HCT116 (cell line): Measurements from ENCODE around the gene MLLT3. TPM values are rescaled to one million over a fixed set of nuclear protein-coding genes. Genes with fewer than 3 reads are reported as not detected.

ENCODE experiments used
- ATAC-seq: fragments of 200-7000 bp; cut with Tn5 transposase; 2 replicates; pipeline ENCODE4 v1.9.1; 2020; ENCODE audit warnings: mild to moderate bottlenecking, moderate library complexity
- BruUV-seq: library from RNA; stranded (reverse); fragments of 400-500 nt; replicated peaks from 2 replicates; lab custom pipeline; 2021; lab: Mats Ljungman, UMichigan
- CTCF ChIA-PET: fragments of 300-600 bp; sonication (Branson Sonifier 250); formaldehyde crosslinking; loops from one replicate; lab custom pipeline; 2021; ENCODE audit warnings: antibody characterized with exemption; lab: Charles Lee
- POLR2A ChIA-PET: fragments of 300-600, 350-600 bp; sonication (Branson Sonifier 250); formaldehyde crosslinking; loops from one replicate; lab custom pipeline; 2021; ENCODE audit warnings: antibody characterized with exemption; lab: Charles Lee
- RAD21 ChIA-PET, 2 experiments: fragments of 300-600 bp; sonication (Branson Sonifier 250); formaldehyde crosslinking; loops; one replicate each; lab custom pipeline; 2023; ENCODE audit warnings: low total read pairs in 2 of 2; ENCODE audit not compliant: uncharacterized antibody in 2 of 2, unreplicated experiment in 2 of 2, low non-redundant PET in 1 of 2; lab: Charles Lee
- DNase-seq: peaks from one replicate; pipeline ENCODE4 v3.0.0-alpha.2; 2010; ENCODE audit warnings: low read depth, low spot score
- H2AFZ ChIP-seq: fragments of 200-600 bp; shearing (Covaris generic), sonication (generic); 2 replicates; pipeline ENCODE4 v1.6.1; 2017; ENCODE audit warnings: low read depth, mixed run types, mixed read lengths, antibody characterized with exemption, low read length; ENCODE audit not compliant: poor library complexity, severe bottlenecking
- H3K27ac ChIP-seq: 2 replicates; pipeline ENCODE4 v1.5.1; 2012; ENCODE audit warnings: low read depth, low read length
- H3K27me3 ChIP-seq: fragments of 200-600 bp; sonication (generic); 2 replicates; pipeline ENCODE4 v1.6.1; 2016; ENCODE audit warnings: mixed run types, low read length, mixed read lengths; ENCODE audit not compliant: insufficient read depth
- H3K36me3 ChIP-seq, 2 experiments: fragments of 200-500 bp in 1 of 2; fragments of 200-600 bp in 1 of 2; sonication (Bioruptor generic) in 1 of 2; sonication (generic) in 1 of 2; 2 replicates each; pipeline versions ENCODE4 v1.5.1 to v1.6.1; 2014 to 2016; ENCODE audit warnings: low read length in 2 of 2, inconsistent platforms in 1 of 2, mixed read lengths in 1 of 2, mixed run types in 1 of 2; ENCODE audit not compliant: insufficient read depth in 2 of 2, control insufficient read depth in 1 of 2
- H3K4me1 ChIP-seq, 2 experiments: fragments of 200-600 bp in 1 of 2; sonication (generic) in 1 of 2; 2 replicates each; pipeline versions ENCODE4 v1.5.1 to v1.6.1; 2012 to 2017; ENCODE audit warnings: low read length in 2 of 2, inconsistent platforms in 1 of 2, mild to moderate bottlenecking in 1 of 2, mixed read lengths in 1 of 2, mixed run types in 1 of 2, moderate library complexity in 1 of 2; ENCODE audit not compliant: insufficient read depth in 2 of 2, control insufficient read depth in 1 of 2
- H3K4me2 ChIP-seq: fragments of 200-600 bp; sonication (generic); 2 replicates; pipeline ENCODE4 v1.6.1; 2017; ENCODE audit warnings: mixed run types, low read length, mixed read lengths
- H3K4me3 ChIP-seq, 2 experiments: fragments of 200-600 bp in 1 of 2; sonication (generic) in 1 of 2; replicated peaks in 1 of 2; 2 replicates each; pipeline ENCODE4 v1.5.1; 2011 to 2016; ENCODE audit warnings: low read length in 2 of 2, control low read depth in 1 of 2, low read depth in 1 of 2, mild to moderate bottlenecking in 1 of 2, mixed read lengths in 1 of 2, mixed run types in 1 of 2
- H3K79me2 ChIP-seq: fragments of 200-600 bp; sonication (generic); 2 replicates; pipeline ENCODE4 v1.6.1; 2017; ENCODE audit warnings: mild to moderate bottlenecking, mixed run types, low read length, moderate library complexity, mixed read lengths; ENCODE audit not compliant: insufficient read depth
- H3K9ac ChIP-seq: fragments of 200-600 bp; sonication (generic); 2 replicates; pipeline ENCODE4 v1.6.1; 2016; ENCODE audit warnings: low read length, mixed read lengths
- H3K9me2 ChIP-seq: fragments of 200-600 bp; sonication (generic), shearing (Covaris generic); 2 replicates; pipeline ENCODE4 v1.6.1; 2017; ENCODE audit warnings: mixed run types, mild to moderate bottlenecking, moderate library complexity; ENCODE audit not compliant: insufficient read depth
- H3K9me3 ChIP-seq, 2 experiments: fragments of 200-500 bp in 1 of 2; fragments of 200-600 bp in 1 of 2; sonication (Bioruptor generic) in 1 of 2; sonication (generic) in 1 of 2; 2 replicates each; pipeline ENCODE4 v1.6.1; 2014 to 2017; ENCODE audit warnings: low read length in 2 of 2, mixed read lengths in 2 of 2, inconsistent platforms in 1 of 2, low read depth in 1 of 2, mild to moderate bottlenecking in 1 of 2, mixed run types in 1 of 2, moderate library complexity in 1 of 2; ENCODE audit not compliant: control insufficient read depth in 1 of 2, insufficient read depth in 1 of 2
- H4K20me1 ChIP-seq: fragments of 200-600 bp; sonication (generic), shearing (Covaris generic); 2 replicates; pipeline ENCODE4 v1.6.1; 2017; ENCODE audit warnings: mixed run types, mild to moderate bottlenecking, moderate library complexity; ENCODE audit not compliant: insufficient read depth
- CBX3 ChIP-seq: IDR thresholded peaks from 2 replicates; pipeline ENCODE4 v1.6.1; 2012; ENCODE audit warnings: low read depth
- EGR1 ChIP-seq: IDR thresholded peaks from 2 replicates; pipeline ENCODE4 v1.6.1; 2012; ENCODE audit warnings: low read depth
- ELF1 ChIP-seq: IDR thresholded peaks from 2 replicates; pipeline ENCODE4 v1.6.1; 2012; ENCODE audit warnings: low read depth, borderline replicate concordance
- EZH2 ChIP-seq: fragments of 200-600 bp; sonication (generic); IDR thresholded peaks from 2 replicates; pipeline ENCODE4 v1.6.1; 2017; ENCODE audit warnings: antibody characterized with exemption, mixed run types
- EZH2phosphoT487 ChIP-seq: fragments of 200-600 bp; IDR thresholded peaks from 2 replicates; pipeline ENCODE4 v1.6.1; 2018; ENCODE audit warnings: antibody characterized with exemption, borderline replicate concordance
- FOSL1 ChIP-seq: IDR thresholded peaks from 2 replicates; pipeline ENCODE4 v1.6.1; 2012; ENCODE audit warnings: low read depth
- POLR2A ChIP-seq: IDR thresholded peaks from 2 replicates; pipeline ENCODE4 v1.7.0; 2011; ENCODE audit warnings: borderline replicate concordance; ENCODE audit not compliant: insufficient read depth, insufficient read length; ENCODE audit errors: extremely low read depth
- TCF7L2 ChIP-seq: IDR thresholded peaks from 2 replicates; pipeline ENCODE4 v1.7.0; 2011; ENCODE audit warnings: borderline replicate concordance, inconsistent platforms; ENCODE audit not compliant: insufficient read depth, insufficient read length; ENCODE audit errors: extremely low read depth
- YY1 ChIP-seq: IDR thresholded peaks from 2 replicates; pipeline ENCODE4 v1.6.1; 2011; ENCODE audit warnings: low read length, low read depth, moderate library complexity, mild to moderate bottlenecking; ENCODE audit not compliant: insufficient replicate concordance; ENCODE audit errors: extremely low read depth
- ZNF274 ChIP-seq: fragments of 200-500 bp; sonication (Bioruptor generic); IDR thresholded peaks from 2 replicates; pipeline ENCODE4 v1.6.1; 2014; ENCODE audit warnings: mild to moderate bottlenecking, low read depth, low read length, inconsistent platforms
- intact Hi-C: fragments of 100-400 bp; cut with micrococcal nuclease; formaldehyde crosslinking; loops from 2 replicates; pipeline ENCODE4 v1.10.0; 2022
- total RNA-seq: library from RNA; stranded (reverse); gene quantifications from one replicate; pipeline ENCODE4 v1.2.1, GENCODE V29; 2021; ENCODE audit not compliant: unreplicated experiment
- TF ChIP-seq, protein P1 (sequence below): IDR thresholded peaks from 2 replicates; pipeline ENCODE4 v1.6.1; 2012
- TF ChIP-seq, protein P2 (sequence below): IDR thresholded peaks from 2 replicates; pipeline ENCODE4 v1.6.1; 2011; ENCODE audit warnings: mild to moderate bottlenecking, low read length, moderate library complexity; ENCODE audit not compliant: insufficient replicate concordance; ENCODE audit errors: extremely low read depth

MLLT3 gene
- total RNA-seq, 1 experiment from 2014 or later, result 4.3 TPM

DNA sequence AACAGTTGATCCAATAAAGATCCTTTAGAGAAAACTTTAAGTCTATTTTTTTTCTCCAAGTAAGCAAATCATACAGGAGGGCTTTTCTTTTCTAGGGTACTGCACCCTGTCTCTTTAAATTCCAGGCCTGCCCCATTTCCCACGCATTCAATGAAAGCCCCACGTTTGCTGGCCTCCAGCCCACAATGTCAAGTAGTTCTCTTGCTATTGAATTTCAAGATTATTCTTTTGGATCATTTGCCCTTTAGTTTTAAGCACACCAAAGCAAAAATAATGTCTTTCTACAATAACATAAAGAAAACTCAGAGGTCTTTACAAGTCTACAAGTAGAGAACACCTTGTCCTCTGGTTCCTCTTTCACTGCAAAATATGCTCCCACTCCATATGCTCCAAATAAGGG, 15.6 kb downstream of the MLLT3 start:
- no TSS peak for BruUV-seq
- Histone ChIP-seq H3K27ac (no peak overlapping the region), H4K20me1 (no peaks in the 10 kb centered on the region), H3K9me2 (no peaks in the 10 kb centered on the region), H2AFZ (no peak overlapping the region), H3K27me3 (0 out of 2 replicates have a peak, but pooled peaks cover 12% of the 10 kb centered on the region), H3K4me3 (no peak overlapping the region), H3K4me2 (no peak overlapping the region), H3K36me3 (no peaks in the 10 kb centered on the region), H3K79me2 (no peaks in the 10 kb centered on the region), H3K9ac (no peak overlapping the region), H3K9me3 (no peaks in the 10 kb centered on the region), H3K4me1 (no peaks in the 10 kb centered on the region)
- DNase-seq (no peak), ATAC-seq (no peak)
- ChIA-PET POLR2A (no interaction called here), CTCF (no interaction called here), RAD21 (no interaction called here)
- TF ChIP-seq, protein P1, sequence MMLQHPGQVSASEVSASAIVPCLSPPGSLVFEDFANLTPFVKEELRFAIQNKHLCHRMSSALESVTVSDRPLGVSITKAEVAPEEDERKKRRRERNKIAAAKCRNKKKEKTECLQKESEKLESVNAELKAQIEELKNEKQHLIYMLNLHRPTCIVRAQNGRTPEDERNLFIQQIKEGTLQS, result no peak
- TF ChIP-seq YY1 (no peak), POLR2A (no peak), EZH2 (no peak), EZH2phosphoT487 (no peak), ZNF274 (no peak), EGR1 (no peak), CBX3 (no peak), FOSL1 (no peak), ELF1 (no peak), TCF7L2 (no peak)
- TF ChIP-seq, protein P2, sequence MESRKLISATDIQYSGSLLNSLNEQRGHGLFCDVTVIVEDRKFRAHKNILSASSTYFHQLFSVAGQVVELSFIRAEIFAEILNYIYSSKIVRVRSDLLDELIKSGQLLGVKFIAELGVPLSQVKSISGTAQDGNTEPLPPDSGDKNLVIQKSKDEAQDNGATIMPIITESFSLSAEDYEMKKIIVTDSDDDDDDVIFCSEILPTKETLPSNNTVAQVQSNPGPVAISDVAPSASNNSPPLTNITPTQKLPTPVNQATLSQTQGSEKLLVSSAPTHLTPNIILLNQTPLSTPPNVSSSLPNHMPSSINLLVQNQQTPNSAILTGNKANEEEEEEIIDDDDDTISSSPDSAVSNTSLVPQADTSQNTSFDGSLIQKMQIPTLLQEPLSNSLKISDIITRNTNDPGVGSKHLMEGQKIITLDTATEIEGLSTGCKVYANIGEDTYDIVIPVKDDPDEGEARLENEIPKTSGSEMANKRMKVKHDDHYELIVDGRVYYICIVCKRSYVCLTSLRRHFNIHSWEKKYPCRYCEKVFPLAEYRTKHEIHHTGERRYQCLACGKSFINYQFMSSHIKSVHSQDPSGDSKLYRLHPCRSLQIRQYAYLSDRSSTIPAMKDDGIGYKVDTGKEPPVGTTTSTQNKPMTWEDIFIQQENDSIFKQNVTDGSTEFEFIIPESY, result no peak
- intact Hi-C loops, result loop anchor here (10.0 kb wide), 1 partner anchor 172 kb away; no protein-coding TSS in a partner anchor
